ENCODE data around the gene IFNA14.

IFNA14 gene

GRCh38 chr9:21239911-21240310 is at the start of gene IFNA14:
IFNA14 (minus strand) TSS chr9:21240005; CDS start chr9:21239935, 70 bp downstream.
- no peaks in the 10 kb centered on the region for H3K36me3 ChIP-seq (ENCODE audit: insufficient read depth, low read length)
- no peaks in the 10 kb centered on the region for H3K4me1 ChIP-seq (ENCODE audit: insufficient read depth, low read length)
- no peak within 1 kb of the TSS for H3K9ac ChIP-seq (ENCODE audit: low read depth, low read length)
- H3K9me3 ChIP-seq (ENCODE audit: control insufficient read depth, insufficient read depth, low read length) = no peaks in the 10 kb centered on the region

DNA sequence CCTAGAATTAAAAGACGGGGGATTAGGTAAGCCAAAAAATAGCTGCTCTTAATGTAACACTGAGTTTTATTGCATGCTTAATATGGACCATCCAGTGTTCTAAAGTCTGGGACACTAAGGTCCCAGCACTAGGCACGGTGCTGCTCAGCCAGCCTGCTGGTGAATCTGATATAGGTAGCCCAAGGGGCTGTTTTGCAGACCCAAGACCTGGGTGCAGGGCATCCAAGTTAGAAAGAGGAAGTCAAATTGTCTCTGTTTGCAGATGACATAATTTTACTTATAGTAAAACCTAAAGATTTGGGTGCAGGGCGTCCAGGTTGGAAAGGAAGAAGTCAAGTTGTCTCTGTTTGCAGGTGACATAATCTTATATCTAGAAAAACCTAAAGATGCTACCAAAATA is 47.5 kb upstream of the IFNA14 start:
- H3K36me3 ChIP-seq (ENCODE audit: insufficient read depth, low read length) = no peaks in the 10 kb centered on the region
- no peaks in the 10 kb centered on the region for H3K9me3 ChIP-seq (ENCODE audit: control insufficient read depth, insufficient read depth, low read length)
- H3K9ac ChIP-seq (ENCODE audit: low read depth, low read length) = no peak overlapping the region
- no peaks in the 10 kb centered on the region for H3K4me1 ChIP-seq (ENCODE audit: insufficient read depth, low read length)

DNA sequence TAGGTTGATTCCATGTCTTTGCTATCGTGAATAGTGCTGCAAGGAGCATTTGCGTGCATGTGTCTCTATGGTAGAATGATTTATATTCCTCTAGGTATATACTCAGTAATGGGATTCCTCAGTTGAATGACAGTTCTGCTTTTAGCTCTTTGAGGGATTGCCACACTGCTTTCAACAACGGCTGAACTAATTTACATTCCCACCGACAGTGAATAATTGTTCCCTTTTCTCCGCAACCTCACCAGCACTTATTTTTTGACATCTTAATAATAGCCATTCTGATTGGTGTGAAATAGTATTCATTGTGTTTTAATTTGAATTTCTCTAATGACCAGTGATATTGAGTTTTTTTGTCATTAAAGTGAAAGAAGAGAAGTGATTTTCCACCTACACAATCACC is 46.9 kb upstream of the IFNA14 start:
- Histone ChIP-seq H3K9me3 (ENCODE audit: control insufficient read depth, insufficient read depth, low read length) (no peaks in the 10 kb centered on the region), H3K4me1 (ENCODE audit: insufficient read depth, low read length) (no peaks in the 10 kb centered on the region), H3K9ac (ENCODE audit: low read depth, low read length) (no peak overlapping the region), H3K36me3 (ENCODE audit: insufficient read depth, low read length) (no peaks in the 10 kb centered on the region)

DNA sequence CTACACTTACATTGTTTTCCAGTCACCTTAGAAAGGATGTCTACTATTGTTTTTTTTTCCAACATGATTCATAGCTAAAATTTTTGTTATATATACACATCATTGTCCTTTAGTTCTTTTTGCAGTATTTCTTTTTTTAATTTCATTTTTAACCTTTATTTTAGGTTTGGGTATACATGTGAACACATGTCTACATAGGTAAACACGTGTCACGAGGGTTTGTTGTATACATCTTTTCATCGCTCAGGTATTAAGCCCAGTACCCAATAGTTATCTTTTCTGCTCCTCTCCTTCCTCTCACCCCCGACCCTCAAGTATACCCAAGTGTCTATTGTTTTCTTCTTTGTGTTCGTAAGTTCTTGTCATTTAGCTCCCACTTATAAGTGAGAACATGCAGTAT is 46.3 kb upstream of the IFNA14 start:
- Histone ChIP-seq H3K36me3 (ENCODE audit: insufficient read depth, low read length) (no peaks in the 10 kb centered on the region), H3K4me1 (ENCODE audit: insufficient read depth, low read length) (no peaks in the 10 kb centered on the region), H3K9me3 (ENCODE audit: control insufficient read depth, insufficient read depth, low read length) (no peaks in the 10 kb centered on the region), H3K9ac (ENCODE audit: low read depth, low read length) (no peak overlapping the region)

- no peaks in the 10 kb centered on the region for H3K4me1 ChIP-seq (ENCODE audit: insufficient read depth, low read length)
- no peak overlapping the region for H3K9ac ChIP-seq (ENCODE audit: low read depth, low read length)
- H3K36me3 ChIP-seq (ENCODE audit: insufficient read depth, low read length) = no peaks in the 10 kb centered on the region
- no peaks in the 10 kb centered on the region for H3K9me3 ChIP-seq (ENCODE audit: control insufficient read depth, insufficient read depth, low read length)
Observed at GRCh38 chr9:21281275-21281674, 41.5 kb upstream of the IFNA14 start.

DNA sequence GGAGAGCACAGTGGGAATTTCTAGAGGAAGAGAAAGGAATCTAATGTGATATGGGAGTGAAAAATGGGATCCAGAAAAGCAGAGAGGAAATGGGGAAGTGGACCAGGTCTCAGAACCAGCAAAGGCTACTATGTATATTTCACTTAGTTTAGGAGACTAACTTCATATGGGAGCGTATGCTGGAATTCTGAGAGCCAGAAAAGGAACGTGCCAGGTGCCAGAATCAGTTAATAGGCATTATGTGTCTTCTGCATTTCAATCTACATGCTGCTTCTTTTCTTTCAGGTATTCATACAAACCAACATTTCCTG is 28.5 kb upstream of the IFNA14 start:
- no peaks in the 10 kb centered on the region for H3K9me3 ChIP-seq (ENCODE audit: control insufficient read depth, insufficient read depth, low read length)
- H3K9ac ChIP-seq (ENCODE audit: low read depth, low read length) = no peak overlapping the region

GRCh38 chr9:21267485-21268346 is 27.9 kb upstream of the IFNA14 start:
- Histone ChIP-seq H3K4me1 (ENCODE audit: insufficient read depth, low read length) (no peaks in the 10 kb centered on the region), H3K9ac (ENCODE audit: low read depth, low read length) (no peak overlapping the region), H3K9me3 (ENCODE audit: control insufficient read depth, insufficient read depth, low read length) (no peaks in the 10 kb centered on the region), H3K36me3 (ENCODE audit: insufficient read depth, low read length) (no peaks in the 10 kb centered on the region)

More for the DNA sequence above, 28.5 kb upstream of the IFNA14 start:
- no peaks in the 10 kb centered on the region for H3K4me1 ChIP-seq (ENCODE audit: insufficient read depth, low read length)
- no peaks in the 10 kb centered on the region for H3K36me3 ChIP-seq (ENCODE audit: insufficient read depth, low read length)

- Histone ChIP-seq H3K36me3 (ENCODE audit: insufficient read depth, low read length) (no peaks in the 10 kb centered on the region), H3K4me1 (ENCODE audit: insufficient read depth, low read length) (no peaks in the 10 kb centered on the region), H3K9ac (ENCODE audit: low read depth, low read length) (no peak overlapping the region), H3K9me3 (ENCODE audit: control insufficient read depth, insufficient read depth, low read length) (no peaks in the 10 kb centered on the region)
Observed at GRCh38 chr9:21266733-21267484, 27.1 kb upstream of the IFNA14 start.

- Histone ChIP-seq H3K9ac (ENCODE audit: low read depth, low read length) (no peak overlapping the region), H3K9me3 (ENCODE audit: control insufficient read depth, insufficient read depth, low read length) (no peaks in the 10 kb centered on the region), H3K4me1 (ENCODE audit: insufficient read depth, low read length) (no peaks in the 10 kb centered on the region), H3K36me3 (ENCODE audit: insufficient read depth, low read length) (no peaks in the 10 kb centered on the region)
Observed at GRCh38 chr9:21265421-21266189, 25.8 kb upstream of the IFNA14 start.

DNA sequence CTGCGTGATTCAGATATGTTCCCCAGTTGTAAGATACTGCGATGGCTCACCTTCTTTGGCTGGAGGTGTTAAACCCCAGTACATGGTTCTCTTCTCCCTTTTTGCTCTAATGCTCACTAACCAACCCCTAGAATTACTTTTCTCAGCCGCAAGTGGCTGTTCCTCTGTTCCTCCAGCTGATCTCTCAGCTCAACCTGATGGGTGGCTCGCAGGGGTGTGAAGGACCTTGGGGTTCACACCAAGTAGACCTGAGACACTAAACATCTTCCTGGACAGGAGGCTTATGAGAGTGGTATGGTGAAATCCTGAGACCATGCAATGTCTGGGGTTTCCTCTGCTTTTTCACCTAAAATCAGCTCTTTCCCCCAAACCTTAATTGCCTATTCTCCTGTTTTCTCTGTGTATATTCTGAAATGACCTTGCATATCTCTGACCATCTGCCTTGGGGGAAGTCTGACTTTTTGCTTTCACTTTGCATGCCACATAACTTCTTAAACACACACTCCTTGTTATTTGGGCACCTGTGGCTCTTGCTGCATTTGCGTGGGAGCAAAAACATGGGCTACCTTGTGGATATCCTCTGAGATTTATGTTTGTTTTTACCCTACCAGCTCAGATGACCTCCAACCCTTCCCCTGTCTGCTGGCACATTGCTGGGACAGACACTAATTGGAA is 15.9 kb upstream of the IFNA14 start:
- no peak overlapping the region for H3K9ac ChIP-seq (ENCODE audit: low read depth, low read length)
- no peaks in the 10 kb centered on the region for H3K4me1 ChIP-seq (ENCODE audit: insufficient read depth, low read length)
- H3K36me3 ChIP-seq (ENCODE audit: insufficient read depth, low read length) = no peaks in the 10 kb centered on the region
- H3K9me3 ChIP-seq (ENCODE audit: control insufficient read depth, insufficient read depth, low read length) = no peaks in the 10 kb centered on the region

DNA sequence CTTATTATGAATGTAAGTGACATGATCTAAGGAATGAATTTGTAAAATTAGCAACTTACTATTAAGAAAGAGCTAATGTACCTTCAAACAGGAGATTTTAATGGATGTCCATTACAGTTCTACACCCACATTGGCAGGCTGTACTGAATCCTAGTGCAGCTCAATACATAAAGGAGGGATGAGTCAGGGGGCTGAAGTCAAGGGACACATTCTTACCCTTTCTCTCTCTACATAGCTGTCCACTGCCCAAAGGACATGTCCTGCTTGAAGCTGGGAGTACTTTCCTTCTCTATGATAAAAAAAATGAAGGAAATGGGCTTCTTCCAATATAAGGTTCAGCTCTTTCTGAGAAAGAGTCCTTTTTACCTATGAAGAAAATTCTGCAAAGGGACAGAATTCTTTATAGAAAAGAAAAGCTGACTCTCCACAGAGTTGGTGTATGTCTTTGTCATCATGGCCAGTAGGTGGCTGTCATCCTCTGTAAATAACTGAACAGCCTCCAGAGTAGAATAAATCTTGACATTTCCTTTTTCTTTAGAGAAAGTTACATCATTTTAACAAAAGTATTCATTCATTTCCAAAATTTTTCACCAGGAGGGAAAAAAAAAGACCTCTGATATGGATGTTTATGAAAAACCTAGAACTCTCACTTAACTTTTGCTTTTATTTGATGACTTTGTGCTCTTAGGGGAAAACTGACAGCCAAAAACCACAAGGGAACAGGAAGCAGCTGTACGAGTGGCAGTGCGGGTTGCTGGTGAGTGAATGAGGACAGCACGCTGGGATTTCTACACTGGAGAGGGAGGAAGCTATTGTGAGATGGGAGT is 13.1 kb upstream of the IFNA14 start:
- no peaks in the 10 kb centered on the region for H3K4me1 ChIP-seq (ENCODE audit: insufficient read depth, low read length)
- no peaks in the 10 kb centered on the region for H3K9me3 ChIP-seq (ENCODE audit: control insufficient read depth, insufficient read depth, low read length)
- H3K9ac ChIP-seq (ENCODE audit: low read depth, low read length) = no peak overlapping the region
- no peaks in the 10 kb centered on the region for H3K36me3 ChIP-seq (ENCODE audit: insufficient read depth, low read length)

- H3K4me1 ChIP-seq (ENCODE audit: insufficient read depth, low read length) = no peaks in the 10 kb centered on the region
- H3K9ac ChIP-seq (ENCODE audit: low read depth, low read length) = no peak overlapping the region
- H3K9me3 ChIP-seq (ENCODE audit: control insufficient read depth, insufficient read depth, low read length) = no peaks in the 10 kb centered on the region
- H3K36me3 ChIP-seq (ENCODE audit: insufficient read depth, low read length) = no peaks in the 10 kb centered on the region
Observed at GRCh38 chr9:21251638-21252037, 11.8 kb upstream of the IFNA14 start.

DNA sequence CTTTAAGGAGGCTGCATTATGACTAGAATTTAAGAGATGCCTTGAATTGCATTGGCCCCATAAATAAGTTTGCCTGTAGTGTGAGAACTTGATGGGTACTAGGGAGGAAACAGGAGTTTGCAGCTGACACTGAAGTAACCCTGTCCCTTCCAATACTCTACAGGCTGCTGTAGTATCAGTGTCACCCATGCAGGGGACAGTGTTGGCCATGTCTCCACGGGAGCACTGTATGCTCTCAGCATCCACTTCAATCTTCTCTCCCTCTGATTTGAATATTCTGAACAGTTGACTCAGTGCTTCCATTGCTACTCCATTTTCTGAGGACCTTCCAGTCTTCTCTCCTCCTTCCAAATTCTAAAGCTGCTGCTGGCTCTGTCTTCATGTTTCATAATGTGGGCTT is 11.4 kb upstream of the IFNA14 start:
- Histone ChIP-seq H3K36me3 (ENCODE audit: insufficient read depth, low read length) (no peaks in the 10 kb centered on the region), H3K9ac (ENCODE audit: low read depth, low read length) (no peak overlapping the region), H3K9me3 (ENCODE audit: control insufficient read depth, insufficient read depth, low read length) (no peaks in the 10 kb centered on the region), H3K4me1 (ENCODE audit: insufficient read depth, low read length) (no peaks in the 10 kb centered on the region)
